Panc1 (cell line): Measurements from ENCODE around the gene TMTC1. TPM values are rescaled to one million over a fixed set of nuclear protein-coding genes. Genes with fewer than 3 reads are reported as not detected.

Source experiments
- ATAC-seq: fragments of 200-7000 bp; cut with Tn5 transposase; 2 replicates; pipeline ENCODE4 v1.9.1; 2020; ENCODE audit warnings: mild to moderate bottlenecking, moderate library complexity
- BruUV-seq: library from RNA; stranded (reverse); fragments of 400-500 nt; replicated peaks from 2 replicates; lab custom pipeline; 2021; lab: Mats Ljungman, UMichigan
- CTCF ChIA-PET: fragments of 300-600 bp; sonication (Branson Sonifier 250); formaldehyde crosslinking; loops from one replicate; lab custom pipeline; 2022; ENCODE audit warnings: antibody characterized with exemption; lab: Charles Lee
- POLR2A ChIA-PET: fragments of 300-600 bp; sonication (Branson Sonifier 250); formaldehyde crosslinking; loops from one replicate; lab custom pipeline; 2022; ENCODE audit warnings: antibody characterized with exemption; lab: Charles Lee
- DNase-seq: peaks from one replicate; pipeline ENCODE4 v3.0.0-alpha.2; 2010; ENCODE audit warnings: low read depth, low spot score
- H3K27ac ChIP-seq: 2 replicates; pipeline ENCODE4 v1.5.1; 2011; ENCODE audit warnings: mild to moderate bottlenecking, low read length, inconsistent platforms
- H3K27me3 ChIP-seq: fragments of 200-500 bp; sonication (Bioruptor generic); 2 replicates; pipeline ENCODE4 v1.6.0; 2014; ENCODE audit warnings: low read length, inconsistent platforms; ENCODE audit not compliant: control insufficient read depth, insufficient read depth
- H3K36me3 ChIP-seq: fragments of 200-500 bp; sonication (Bioruptor generic); 2 replicates; pipeline ENCODE4 v1.5.1; 2014; ENCODE audit warnings: inconsistent platforms, mild to moderate bottlenecking, low read length, moderate library complexity; ENCODE audit not compliant: control insufficient read depth, insufficient read depth
- H3K4me1 ChIP-seq: 2 replicates; pipeline ENCODE4 v1.5.1; 2011; ENCODE audit warnings: inconsistent platforms, mild to moderate bottlenecking, low read length, moderate library complexity; ENCODE audit not compliant: control insufficient read depth, insufficient read depth
- H3K4me3 ChIP-seq, 2 experiments: 2 replicates each; pipeline ENCODE4 v1.5.1; 2011 to 2012; ENCODE audit warnings: low read depth in 2 of 2, low read length in 2 of 2, mild to moderate bottlenecking in 2 of 2, inconsistent platforms in 1 of 2, moderate library complexity in 1 of 2
- H3K9me3 ChIP-seq: fragments of 200-500 bp; sonication (Bioruptor generic); 2 replicates; pipeline ENCODE4 v1.5.1; 2014; ENCODE audit warnings: low read depth, mild to moderate bottlenecking, inconsistent platforms, low read length, moderate library complexity; ENCODE audit not compliant: control insufficient read depth, insufficient read depth
- CTCF ChIP-seq: fragments of 450-650 bp; IDR thresholded peaks from 2 replicates; pipeline ENCODE4 v1.5.1; 2017; ENCODE audit warnings: mild to moderate bottlenecking
- POLR2AphosphoS5 ChIP-seq: IDR thresholded peaks from 2 replicates; pipeline ENCODE4 v1.6.1; 2012; ENCODE audit warnings: mild to moderate bottlenecking, low read depth, low read length, moderate library complexity
- REST ChIP-seq, 2 experiments: IDR thresholded peaks; 2 replicates each; pipeline ENCODE4 v1.6.1; 2011 to 2012; ENCODE audit warnings: low read depth in 2 of 2, control low read depth in 1 of 2, low read length in 1 of 2, mild to moderate bottlenecking in 1 of 2, moderate library complexity in 1 of 2; ENCODE audit not compliant: insufficient read depth in 1 of 2
- SIN3A ChIP-seq: IDR thresholded peaks from 2 replicates; pipeline ENCODE4 v1.6.1; 2012; ENCODE audit warnings: low read depth, mild to moderate bottlenecking, low read length, moderate library complexity, borderline replicate concordance; ENCODE audit not compliant: insufficient read depth
- TCF7L2 ChIP-seq: IDR thresholded peaks from 2 replicates; pipeline ENCODE4 v1.6.1; 2011; ENCODE audit warnings: mild to moderate bottlenecking, low read depth, low read length, inconsistent platforms
- in situ Hi-C: cut with HindIII; loops from 2 replicates; pipeline ENCODE4 v1.10.0; 2016; ENCODE audit warnings: low sequenced_read_pairs, low pct_unique_long_range_greater_than_20kb
- intact Hi-C: fragments of 100-400 bp; cut with micrococcal nuclease; formaldehyde crosslinking; loops from one replicate; pipeline ENCODE4 v1.10.0; 2022; ENCODE audit not compliant: unreplicated experiment
- total RNA-seq: library from RNA; stranded (reverse); gene quantifications from one replicate; pipeline ENCODE4 v1.2.1, GENCODE V29; 2021; ENCODE audit not compliant: unreplicated experiment

Gene TMTC1
- total RNA-seq, 1 experiment from 2014 or later: 0.28 TPM

- in situ Hi-C loops: no loop called here
Measured at GRCh38 chr12:29769162-29769858, 14.4 kb downstream of the TMTC1 start.

GRCh38 chr12:29768372-29768771 lies 15.4 kb downstream of the TMTC1 start:
- intact Hi-C loops: no loop called here
- no peaks in the 10 kb centered on the region for H3K4me1 ChIP-seq
- ChIA-PET CTCF (no interaction called here), POLR2A (no interaction called here)
- in situ Hi-C loops: no loop called here
- no peak for ATAC-seq
- no peaks in the 10 kb centered on the region for H3K36me3 ChIP-seq
- TF ChIP-seq SIN3A (no peak), REST (IDR thresholded peaks at IDR 0.05; ENCODE audit: insufficient read depth in 1 of 2, low read depth in 2 of 2, low read length in 1 of 2) (no peak), TCF7L2 (no peak), POLR2AphosphoS5 (no peak), CTCF (no peak)
- no peak overlapping the region for H3K27ac ChIP-seq
- no peak overlapping the region for H3K4me3 ChIP-seq
- no peaks in the 10 kb centered on the region for H3K9me3 ChIP-seq
- no peaks in the 10 kb centered on the region for H3K27me3 ChIP-seq
- BruUV-seq: no TSS peak
- DNase-seq: no peak

More at GRCh38 chr12:29769162-29769858, 14.4 kb downstream of the TMTC1 start:
- H3K4me3 ChIP-seq: no peak overlapping the region
- no peak for ATAC-seq
- H3K27me3 ChIP-seq: no peaks in the 10 kb centered on the region
- TF ChIP-seq REST (IDR thresholded peaks at IDR 0.05; ENCODE audit: insufficient read depth in 1 of 2, low read depth in 2 of 2, low read length in 1 of 2) (no peak), TCF7L2 (no peak), CTCF (no peak), SIN3A (no peak), POLR2AphosphoS5 (no peak)
- no peak for DNase-seq
- CTCF ChIA-PET: no interaction called here
- intact Hi-C loops: no loop called here
- BruUV-seq: no TSS peak
- no peaks in the 10 kb centered on the region for H3K4me1 ChIP-seq
- no peaks in the 10 kb centered on the region for H3K36me3 ChIP-seq
- POLR2A ChIA-PET: interaction anchor here (0.6 kb wide), 1 partner anchor 168 kb away, joined by 6 read pairs; no protein-coding TSS in a partner anchor
- no peaks in the 10 kb centered on the region for H3K9me3 ChIP-seq
- H3K27ac ChIP-seq: no peak overlapping the region
